Measurements from ENCODE around the gene TYW1.

TYW1 gene

GRCh38 chr7:66957595-66958290, 38.9 kb upstream of the TYW1 start:
- ChIA-PET POLR2A (no interaction called here), CTCF (no interaction called here)
- TF ChIP-seq FOXM1 (IDR thresholded peaks at IDR 0.05; ENCODE audit: borderline replicate concordance) (no peak), BHLHE40 (IDR thresholded peaks at IDR 0.05; ENCODE audit: borderline replicate concordance) (no peak), HDGF (IDR thresholded peaks at IDR 0.05; ENCODE audit: borderline replicate concordance) (no peak), TARDBP (IDR thresholded peaks at IDR 0.05) (no peak), NFRKB (IDR thresholded peaks at IDR 0.05) (no peak), PKNOX1 (IDR thresholded peaks at IDR 0.05) (no peak), LEF1 (IDR thresholded peaks at IDR 0.05; ENCODE audit: borderline replicate concordance) (no peak), ARNT (IDR thresholded peaks at IDR 0.05) (no peak), ELF4 (IDR thresholded peaks at IDR 0.05) (no peak), CTBP1 (IDR thresholded peaks at IDR 0.05; ENCODE audit: borderline replicate concordance) (no peak), FOXK2 (IDR thresholded peaks at IDR 0.05) (no peak), ZNF384 (IDR thresholded peaks at IDR 0.05) (no peak), L3MBTL2 (conservative IDR thresholded peaks at IDR 0.05) (no peak), SUZ12 (IDR thresholded peaks at IDR 0.05) (no peak), FOXA1 (IDR thresholded peaks at IDR 0.05) (no peak), SP1 (IDR thresholded peaks at IDR 0.05) (no peak)
- no peak for DNase-seq (ENCODE audit: extremely low spot score)

DNA sequence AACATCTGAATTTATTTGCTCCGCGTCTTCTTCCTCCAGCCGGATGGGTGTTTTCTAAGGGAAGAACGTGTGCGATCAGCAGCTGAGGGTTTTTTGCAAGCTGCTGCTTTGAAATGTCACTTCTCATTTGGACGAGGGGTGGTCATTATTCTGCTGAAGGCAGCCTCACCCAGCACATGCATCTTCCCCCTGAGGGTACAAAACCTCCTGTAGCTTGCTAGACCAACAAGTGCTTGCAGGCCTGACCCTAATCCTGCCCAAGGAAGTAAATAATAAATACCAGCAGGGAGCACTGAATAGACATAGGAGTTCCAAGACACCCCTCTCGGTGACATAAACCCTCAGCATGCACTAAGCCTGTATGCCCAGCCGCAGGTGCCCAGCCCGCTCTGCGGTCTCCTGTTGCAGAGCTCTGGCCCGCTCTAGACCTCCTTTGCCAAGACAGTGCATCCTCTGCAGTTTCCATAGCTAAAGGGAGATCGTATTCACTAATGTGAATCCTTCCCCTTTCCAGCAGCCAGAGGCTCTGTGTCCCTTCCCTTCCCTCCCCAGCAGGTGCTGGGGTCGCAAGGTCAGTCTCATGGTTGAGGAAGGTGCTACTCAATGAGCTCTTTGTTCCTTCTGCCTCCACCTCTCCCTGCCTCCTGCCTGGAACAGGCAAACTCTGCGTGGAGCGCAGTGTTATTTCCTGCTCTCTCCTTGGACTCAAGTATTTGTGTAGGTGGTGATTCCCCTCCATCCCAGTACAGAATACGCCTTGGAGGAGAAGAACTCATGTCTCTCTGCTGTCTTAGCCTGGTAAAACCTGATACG, 37.9 kb upstream of the TYW1 start:
- DNase-seq (ENCODE audit: extremely low spot score), result no peak
- POLR2A ChIA-PET, result no interaction called here
- TF ChIP-seq L3MBTL2 (conservative IDR thresholded peaks at IDR 0.05) (no peak), PKNOX1 (IDR thresholded peaks at IDR 0.05) (no peak), ZNF384 (IDR thresholded peaks at IDR 0.05) (no peak), SUZ12 (IDR thresholded peaks at IDR 0.05) (no peak), FOXK2 (IDR thresholded peaks at IDR 0.05) (no peak), SP1 (IDR thresholded peaks at IDR 0.05) (no peak), LEF1 (IDR thresholded peaks at IDR 0.05; ENCODE audit: borderline replicate concordance) (no peak), BHLHE40 (IDR thresholded peaks at IDR 0.05; ENCODE audit: borderline replicate concordance) (no peak), ELF4 (IDR thresholded peaks at IDR 0.05) (no peak), TARDBP (IDR thresholded peaks at IDR 0.05) (no peak), CTBP1 (IDR thresholded peaks at IDR 0.05; ENCODE audit: borderline replicate concordance) (no peak), ARNT (IDR thresholded peaks at IDR 0.05) (no peak), FOXM1 (IDR thresholded peaks at IDR 0.05; ENCODE audit: borderline replicate concordance) (no peak), HDGF (IDR thresholded peaks at IDR 0.05; ENCODE audit: borderline replicate concordance) (no peak), FOXA1 (IDR thresholded peaks at IDR 0.05) (no peak), NFRKB (IDR thresholded peaks at IDR 0.05) (no peak)
- CTCF ChIA-PET, result no interaction called here

DNA sequence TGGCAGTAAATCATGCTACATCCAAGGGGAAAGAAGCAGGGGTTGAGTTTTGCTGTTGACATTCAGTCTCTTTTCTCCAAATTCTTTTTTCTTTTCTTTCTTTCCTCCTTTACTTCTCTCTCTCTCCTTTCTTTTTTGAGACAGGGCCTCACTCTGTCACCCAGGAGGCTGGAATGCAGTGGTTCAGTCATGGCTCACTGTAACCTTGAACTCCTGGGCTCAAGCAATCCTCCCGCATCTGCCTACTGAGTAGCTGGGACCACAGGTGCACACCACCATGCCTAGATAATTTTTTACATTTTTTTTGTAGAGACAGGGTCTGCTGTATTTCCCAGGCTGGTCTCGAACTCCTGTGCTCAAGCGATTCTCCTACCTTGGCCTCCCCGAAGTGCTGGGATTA, 36.4 kb upstream of the TYW1 start:
- ChIA-PET POLR2A (no interaction called here), CTCF (no interaction called here)
- no peak for TF ChIP-seq ELF4 (IDR thresholded peaks at IDR 0.05)
- TF ChIP-seq HDGF (IDR thresholded peaks at IDR 0.05; ENCODE audit: borderline replicate concordance), result no peak
- no peak for TF ChIP-seq L3MBTL2 (conservative IDR thresholded peaks at IDR 0.05)
- no peak for TF ChIP-seq CTBP1 (IDR thresholded peaks at IDR 0.05; ENCODE audit: borderline replicate concordance)
- TF ChIP-seq FOXM1 (IDR thresholded peaks at IDR 0.05; ENCODE audit: borderline replicate concordance), result no peak
- TF ChIP-seq SUZ12 (IDR thresholded peaks at IDR 0.05), result no peak
- no peak for TF ChIP-seq TARDBP (IDR thresholded peaks at IDR 0.05)
- no peak for TF ChIP-seq BHLHE40 (IDR thresholded peaks at IDR 0.05; ENCODE audit: borderline replicate concordance)
- no peak for DNase-seq (ENCODE audit: extremely low spot score)

GRCh38 chr7:66961096-66961495, 35.5 kb upstream of the TYW1 start:
- no peak for DNase-seq (ENCODE audit: extremely low spot score)
- CTCF ChIA-PET, result no interaction called here
- TF ChIP-seq HDGF (IDR thresholded peaks at IDR 0.05; ENCODE audit: borderline replicate concordance) (no peak), ZNF384 (IDR thresholded peaks at IDR 0.05) (no peak), LEF1 (IDR thresholded peaks at IDR 0.05; ENCODE audit: borderline replicate concordance) (no peak), ARNT (IDR thresholded peaks at IDR 0.05) (no peak), FOXK2 (IDR thresholded peaks at IDR 0.05) (no peak), FOXA1 (IDR thresholded peaks at IDR 0.05) (no peak), FOXM1 (IDR thresholded peaks at IDR 0.05; ENCODE audit: borderline replicate concordance) (no peak), SUZ12 (IDR thresholded peaks at IDR 0.05) (no peak), BHLHE40 (IDR thresholded peaks at IDR 0.05; ENCODE audit: borderline replicate concordance) (no peak), NFRKB (IDR thresholded peaks at IDR 0.05) (no peak), TARDBP (IDR thresholded peaks at IDR 0.05) (no peak), L3MBTL2 (conservative IDR thresholded peaks at IDR 0.05) (no peak), PKNOX1 (IDR thresholded peaks at IDR 0.05) (no peak), SP1 (IDR thresholded peaks at IDR 0.05) (no peak), CTBP1 (IDR thresholded peaks at IDR 0.05; ENCODE audit: borderline replicate concordance) (no peak), ELF4 (IDR thresholded peaks at IDR 0.05) (no peak)
- POLR2A ChIA-PET, result no interaction called here

GRCh38 chr7:66964411-66964810, 32.2 kb upstream of the TYW1 start:
- DNase-seq (ENCODE audit: extremely low spot score), result no peak
- ChIA-PET CTCF (no interaction called here), POLR2A (no interaction called here)
- TF ChIP-seq ELF4 (IDR thresholded peaks at IDR 0.05) (no peak), PKNOX1 (IDR thresholded peaks at IDR 0.05) (no peak), CTBP1 (IDR thresholded peaks at IDR 0.05; ENCODE audit: borderline replicate concordance) (no peak), TARDBP (IDR thresholded peaks at IDR 0.05) (no peak), SP1 (IDR thresholded peaks at IDR 0.05) (no peak), FOXA1 (IDR thresholded peaks at IDR 0.05) (no peak), FOXM1 (IDR thresholded peaks at IDR 0.05; ENCODE audit: borderline replicate concordance) (no peak), LEF1 (IDR thresholded peaks at IDR 0.05; ENCODE audit: borderline replicate concordance) (no peak), SUZ12 (IDR thresholded peaks at IDR 0.05) (no peak), BHLHE40 (IDR thresholded peaks at IDR 0.05; ENCODE audit: borderline replicate concordance) (no peak), HDGF (IDR thresholded peaks at IDR 0.05; ENCODE audit: borderline replicate concordance) (no peak)
